Spleen (tissue), 7 donors: ENCODE results near the gene PDE10A.

Experiments used
- POLR2AphosphoS5 ChIP-seq, 3 donors: sonication (generic); formaldehyde crosslinking; IDR thresholded peaks; one replicate each; pipeline ENCODE4 v1.5.1; 2017; ENCODE audit warnings: antibody characterized with exemption in 3 of 3
- TF ChIP-seq, protein P1 (sequence below), 11 experiments: fragments of 200-600 bp in 7 of 11; fragments of 450-650 bp in 4 of 11; sonication (generic) in 4 of 11; IDR thresholded peaks in 8 of 11; conservative IDR thresholded peaks in 3 of 11; 1 replicate in 7 of 11; 2 replicates in 4 of 11; pipeline versions ENCODE4 v1.4.0 to v1.8.0; 2016 to 2021; ENCODE audit warnings: antibody characterized with exemption in 11 of 11, inconsistent platforms in 4 of 11, mild to moderate bottlenecking in 1 of 11
- donor health status: DM: no; HTN: no; CAD: no; lungs with moderate emphysema.
- donor health status: DM: no; HTN: no; CAD: no.
- donor health status: DM: no; HTN: no; CAD: no.

DNA sequence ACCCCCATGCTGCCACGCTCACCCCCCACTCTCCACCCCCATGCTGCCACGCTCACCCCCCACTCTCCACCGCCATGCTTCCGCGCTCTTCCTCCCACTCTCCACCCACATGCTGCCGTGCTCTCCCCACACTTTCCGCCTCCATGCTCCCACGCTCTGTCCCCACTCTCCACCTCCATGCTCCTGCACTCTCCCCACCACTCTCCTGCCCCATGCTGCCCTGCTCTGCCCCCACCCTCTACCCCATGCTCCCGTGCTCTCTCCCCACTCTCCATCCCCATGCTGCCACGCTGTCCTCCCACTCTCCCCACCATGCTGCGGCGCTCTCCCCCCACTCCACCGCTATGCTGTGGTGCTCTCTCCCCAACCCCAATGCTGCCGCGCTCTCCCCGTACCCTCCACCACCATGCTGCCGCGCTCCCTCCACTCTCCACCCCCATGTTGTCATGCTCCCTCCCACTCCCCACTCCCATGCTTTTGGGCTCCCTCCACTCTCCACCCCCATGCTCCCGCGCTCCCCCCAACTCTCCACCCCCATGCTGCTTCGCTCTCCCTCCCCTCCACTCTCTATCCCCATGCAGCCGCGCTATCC, 46.0 kb upstream of the PDE10A start:
- TF ChIP-seq, protein P1, sequence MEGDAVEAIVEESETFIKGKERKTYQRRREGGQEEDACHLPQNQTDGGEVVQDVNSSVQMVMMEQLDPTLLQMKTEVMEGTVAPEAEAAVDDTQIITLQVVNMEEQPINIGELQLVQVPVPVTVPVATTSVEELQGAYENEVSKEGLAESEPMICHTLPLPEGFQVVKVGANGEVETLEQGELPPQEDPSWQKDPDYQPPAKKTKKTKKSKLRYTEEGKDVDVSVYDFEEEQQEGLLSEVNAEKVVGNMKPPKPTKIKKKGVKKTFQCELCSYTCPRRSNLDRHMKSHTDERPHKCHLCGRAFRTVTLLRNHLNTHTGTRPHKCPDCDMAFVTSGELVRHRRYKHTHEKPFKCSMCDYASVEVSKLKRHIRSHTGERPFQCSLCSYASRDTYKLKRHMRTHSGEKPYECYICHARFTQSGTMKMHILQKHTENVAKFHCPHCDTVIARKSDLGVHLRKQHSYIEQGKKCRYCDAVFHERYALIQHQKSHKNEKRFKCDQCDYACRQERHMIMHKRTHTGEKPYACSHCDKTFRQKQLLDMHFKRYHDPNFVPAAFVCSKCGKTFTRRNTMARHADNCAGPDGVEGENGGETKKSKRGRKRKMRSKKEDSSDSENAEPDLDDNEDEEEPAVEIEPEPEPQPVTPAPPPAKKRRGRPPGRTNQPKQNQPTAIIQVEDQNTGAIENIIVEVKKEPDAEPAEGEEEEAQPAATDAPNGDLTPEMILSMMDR (IDR thresholded peaks at IDR 0.05 in 8 of 11, conservative IDR thresholded peaks at IDR 0.05 in 3 of 11) = no peak
- no peak for TF ChIP-seq POLR2AphosphoS5 (IDR thresholded peaks at IDR 0.05)
